GDM1 (cell line): ENCODE measurements around the gene KIZ.

Experiments used
- DNase-seq: peaks from one replicate; lab custom pipeline; 2025; lab: John Stamatoyannopoulos, UW

Gene KIZ

DNA sequence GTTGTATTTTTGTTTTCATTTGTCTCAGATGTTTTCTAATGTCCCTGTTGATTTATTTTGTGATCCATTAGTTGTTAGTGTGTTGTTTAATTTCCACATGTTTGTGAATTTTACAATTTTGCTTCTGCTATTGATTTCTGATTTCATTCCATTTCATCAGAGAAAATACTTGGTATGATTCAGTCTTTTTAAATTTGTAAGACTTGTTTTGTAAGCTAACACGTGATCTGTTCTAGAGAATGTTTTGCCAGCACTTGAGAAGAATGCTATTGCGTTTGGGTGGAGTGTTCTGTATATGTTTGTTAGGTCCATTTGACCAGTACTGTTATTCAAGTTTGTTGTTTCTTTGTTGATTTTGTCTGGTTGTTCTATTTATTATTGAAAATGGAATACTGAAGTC, 53.9 kb downstream of the KIZ start:
- no peak for DNase-seq

DNA sequence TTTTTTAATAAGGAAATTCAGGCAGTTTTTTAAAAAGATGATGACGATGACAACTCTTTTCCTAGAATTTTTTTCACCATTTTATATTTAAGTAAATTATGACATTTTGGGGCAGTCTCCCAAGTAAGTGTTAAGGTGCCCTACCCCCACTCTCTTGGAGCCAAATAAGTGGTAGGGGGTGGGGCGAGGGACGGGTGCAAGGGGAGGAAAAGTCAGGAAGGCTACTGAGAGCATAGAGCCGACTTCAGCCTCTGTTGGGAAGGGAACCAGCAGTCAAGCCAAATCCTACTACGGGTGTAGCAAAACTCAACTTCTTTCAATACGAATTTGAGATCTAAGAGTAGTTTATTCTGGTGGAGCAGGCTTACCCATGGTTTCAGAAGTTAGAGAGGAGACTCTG, 54.4 kb downstream of the KIZ start:
- DNase-seq = no peak

DNA sequence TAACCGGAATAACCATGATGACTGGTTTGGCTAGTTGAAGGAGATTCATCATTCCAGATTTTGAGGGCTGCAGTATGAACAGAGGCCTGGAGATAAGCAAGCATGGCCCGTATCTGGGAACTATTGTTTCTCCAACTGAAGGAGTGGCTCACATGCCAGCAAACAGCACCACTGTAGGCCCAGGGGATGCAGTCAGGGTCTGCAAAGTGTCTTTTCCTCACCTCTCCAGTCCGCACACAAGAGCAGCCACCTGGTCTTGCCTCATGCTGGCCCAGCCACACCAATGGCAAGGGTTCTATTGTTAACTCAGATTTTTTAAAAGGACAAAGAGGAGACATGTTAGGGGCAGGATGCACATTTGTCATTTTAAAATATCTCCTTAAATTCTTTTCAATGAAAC, 55.1 kb downstream of the KIZ start:
- DNase-seq = no peak

DNA sequence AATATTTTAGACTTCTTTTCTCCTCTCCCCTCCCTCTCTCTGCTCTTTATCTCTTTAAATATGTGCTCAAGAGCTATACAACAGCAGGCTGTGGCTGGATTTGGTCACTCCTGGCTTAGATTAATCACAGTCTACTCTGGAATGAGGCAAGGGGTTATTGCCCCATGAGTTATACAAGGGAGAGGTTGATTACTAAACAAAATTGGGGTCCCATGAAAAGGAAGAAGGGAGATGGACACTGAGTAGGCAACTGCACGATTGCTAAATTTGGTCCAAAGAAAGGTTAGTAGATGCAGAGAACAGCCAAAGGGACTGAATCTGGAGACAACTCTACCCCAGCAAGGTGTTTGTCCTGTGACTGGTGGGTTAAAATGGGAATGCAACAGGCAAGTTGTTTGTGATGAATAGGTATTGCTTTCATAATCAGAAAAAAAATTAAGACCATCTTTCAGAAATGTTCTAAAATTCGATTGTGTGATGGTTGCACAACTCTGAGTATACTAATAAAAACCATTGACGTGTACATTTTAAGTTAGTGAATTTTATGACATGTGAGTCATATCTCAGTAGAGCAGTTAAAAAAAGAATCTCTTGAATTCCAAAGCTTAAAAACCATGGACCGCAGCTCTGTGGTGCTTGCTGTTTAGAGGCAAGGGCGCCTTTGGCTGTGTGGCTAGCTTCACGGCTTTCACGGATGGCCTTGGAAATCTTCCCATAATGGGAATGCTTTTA, 57.1 kb downstream of the KIZ start:
- no peak for DNase-seq

DNA sequence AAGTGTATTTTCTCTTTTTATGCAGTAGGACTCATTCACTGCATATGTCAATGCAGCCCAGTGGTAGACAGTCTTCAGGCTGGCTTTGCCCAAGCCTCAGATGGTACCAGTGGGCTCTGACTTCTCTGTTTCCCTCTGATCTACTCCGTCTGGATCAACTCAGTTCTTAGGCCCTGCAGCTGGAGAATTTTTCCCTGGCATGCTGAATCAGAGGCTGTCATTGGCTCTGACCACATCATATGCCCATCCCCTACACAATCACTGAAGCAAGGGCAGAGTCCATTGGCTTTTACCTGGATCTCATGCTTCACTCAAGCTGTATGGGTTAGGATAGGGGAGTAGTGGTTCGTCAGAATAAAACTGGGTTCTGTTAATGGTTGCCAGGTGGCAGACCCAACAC, 57.8 kb downstream of the KIZ start:
- DNase-seq = no peak

DNA sequence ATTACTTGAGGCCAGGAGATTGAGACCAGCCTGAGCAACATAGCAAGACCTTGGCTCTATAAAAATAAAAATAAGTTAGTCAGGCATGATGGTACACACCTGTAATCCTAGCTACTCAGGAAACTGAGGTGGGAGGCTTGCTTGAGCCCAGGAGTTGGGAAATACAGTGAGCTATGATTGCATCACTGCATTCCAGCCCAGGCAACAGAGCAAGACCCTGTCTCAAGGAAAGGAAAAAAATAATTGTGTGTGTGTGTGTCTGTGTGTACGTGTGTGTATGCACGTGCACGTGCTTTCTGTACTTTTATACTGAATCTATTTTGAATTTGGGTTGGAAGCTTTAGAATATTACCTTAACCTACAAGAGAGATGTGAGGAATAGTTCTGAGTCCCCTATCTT, 58.9 kb downstream of the KIZ start:
- DNase-seq = no peak

DNA sequence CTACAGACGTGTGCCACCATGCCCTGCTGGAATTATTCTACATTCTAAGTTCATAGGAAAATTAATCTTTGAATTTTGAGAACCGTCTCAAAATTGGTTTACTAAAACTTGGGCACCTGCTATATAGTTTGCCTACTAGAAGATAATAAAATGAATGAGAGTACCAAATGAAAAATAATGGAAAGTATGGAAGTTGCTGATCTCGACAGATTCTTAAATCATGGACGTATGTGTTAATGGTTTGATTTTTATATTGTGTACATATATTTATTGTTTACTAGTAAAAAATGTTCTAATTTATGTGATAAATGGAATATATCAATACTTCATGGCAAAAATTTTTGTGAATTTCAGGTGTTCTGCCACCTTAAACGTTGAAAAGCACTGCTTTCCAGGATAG, 60.0 kb downstream of the KIZ start:
- no peak for DNase-seq

DNA sequence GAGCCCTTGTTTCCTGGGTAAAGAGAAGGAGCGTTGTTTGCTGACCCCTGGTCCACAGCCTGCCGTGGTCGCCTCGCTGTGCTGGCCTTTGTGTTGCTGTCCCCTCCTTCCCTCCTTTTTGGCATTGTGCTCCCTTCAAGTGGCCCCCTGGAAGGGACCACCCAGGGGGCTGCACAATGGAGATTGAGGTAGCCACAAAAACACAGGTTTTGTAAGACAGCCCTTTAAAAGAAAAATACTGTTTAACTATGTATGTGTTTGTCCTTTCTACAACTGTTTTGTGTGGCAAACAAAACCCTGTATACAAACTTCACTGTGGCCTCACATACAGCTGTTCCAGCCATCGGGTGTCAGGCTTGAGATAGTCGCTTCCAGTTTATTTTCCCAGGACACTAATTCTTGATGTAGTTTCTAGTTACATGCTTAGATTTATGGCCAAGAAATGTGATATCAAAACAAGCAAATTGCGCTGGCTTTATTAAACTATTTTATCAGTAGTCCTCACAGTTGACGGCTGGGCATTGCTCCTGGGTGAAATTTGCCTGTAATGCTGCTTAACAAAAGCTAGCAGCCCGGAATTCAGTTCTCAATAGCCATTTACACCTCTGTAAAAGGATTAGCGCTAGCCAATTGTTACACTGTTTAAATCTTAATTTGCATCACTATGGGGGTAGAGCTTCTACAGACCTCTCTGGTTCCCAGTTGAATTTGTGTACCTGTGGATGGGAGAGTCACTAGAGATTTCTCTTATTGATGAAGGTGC, 64.1 kb downstream of the KIZ start:
- no peak for DNase-seq

DNA sequence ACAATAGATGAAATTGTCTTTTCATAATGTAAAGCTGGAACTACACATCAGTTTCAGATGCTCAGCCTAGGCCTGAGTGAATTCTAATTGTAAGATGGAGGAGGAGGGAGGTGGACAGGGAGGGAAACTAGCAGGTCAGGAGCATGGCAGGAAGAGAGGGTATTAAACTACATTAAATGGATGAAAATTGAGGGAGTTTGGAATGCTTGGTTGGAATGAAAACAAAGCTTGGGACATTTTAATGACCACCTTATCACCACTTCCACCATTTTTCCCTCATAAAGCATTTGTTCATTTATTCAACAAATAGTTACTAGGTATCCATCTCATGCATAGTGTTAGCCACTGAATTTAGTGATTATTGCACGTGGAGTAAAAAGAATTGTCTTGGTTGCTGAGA, 65.0 kb downstream of the KIZ start:
- no peak for DNase-seq

DNA sequence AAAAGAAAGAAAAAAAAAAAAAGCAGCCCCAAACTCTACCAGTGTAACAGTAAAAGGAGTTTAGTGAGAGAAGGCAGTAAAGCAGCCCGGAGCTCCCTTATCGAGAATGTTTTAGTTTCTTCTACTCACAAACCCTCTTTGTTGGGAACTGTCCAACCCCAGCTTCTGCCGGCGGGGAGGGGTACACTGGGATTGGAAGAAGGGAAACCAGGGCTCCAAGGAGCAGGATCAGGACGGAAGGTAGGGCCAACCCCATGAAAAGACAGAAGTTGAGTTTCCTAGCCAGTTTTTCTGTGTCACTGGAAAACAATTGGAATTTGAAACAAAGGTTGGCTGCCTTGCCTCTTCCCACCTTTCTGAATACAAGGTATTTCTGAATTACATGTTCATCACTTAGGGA, 66.0 kb downstream of the KIZ start:
- no peak for DNase-seq

DNA sequence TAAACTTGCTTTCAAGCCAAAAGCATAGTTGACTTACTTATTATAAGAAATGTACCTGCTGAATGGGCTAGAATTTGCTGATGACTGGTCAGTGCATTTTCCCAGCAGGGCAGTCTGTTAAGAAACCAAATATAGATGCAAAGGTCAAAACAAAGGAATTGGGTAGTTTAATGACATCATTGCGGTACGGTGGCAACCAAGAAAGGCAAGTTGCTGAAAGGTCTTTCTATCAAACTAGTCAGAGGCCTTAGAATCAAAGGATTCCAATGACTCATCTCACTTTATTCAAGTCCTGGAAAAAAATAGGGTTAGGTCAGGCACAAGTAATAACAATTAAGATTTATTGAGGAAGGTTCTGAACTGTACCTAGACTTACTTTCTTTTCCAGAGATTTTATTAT, 76.4 kb downstream of the KIZ start:
- DNase-seq = no peak

DNA sequence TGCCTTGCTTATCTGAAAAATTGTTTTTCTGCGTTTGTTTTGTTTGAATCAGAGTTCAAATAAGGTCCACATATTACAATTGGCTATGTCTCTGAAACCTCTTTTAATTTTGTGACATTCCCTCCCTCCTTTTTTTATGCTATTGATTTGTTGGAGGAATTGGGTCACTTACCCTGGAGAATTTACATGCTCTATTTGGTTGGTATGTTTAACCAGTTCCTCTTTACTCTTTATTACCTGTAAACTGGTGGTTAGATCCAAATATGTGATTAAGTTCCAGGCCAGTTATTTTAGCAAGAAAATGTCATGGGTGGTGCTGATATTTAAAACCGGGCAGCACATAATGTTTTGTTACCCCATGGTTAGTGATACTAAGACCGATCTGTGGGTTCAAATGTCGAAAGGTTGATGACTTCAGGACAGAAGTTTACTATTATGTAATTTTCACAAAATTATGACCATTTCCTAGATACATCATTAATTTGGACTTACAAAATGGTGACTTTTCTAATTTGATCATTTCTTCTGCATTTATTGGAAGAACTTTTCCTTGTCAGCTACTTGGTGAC, 77.3 kb downstream of the KIZ start:
- no peak for DNase-seq

DNA sequence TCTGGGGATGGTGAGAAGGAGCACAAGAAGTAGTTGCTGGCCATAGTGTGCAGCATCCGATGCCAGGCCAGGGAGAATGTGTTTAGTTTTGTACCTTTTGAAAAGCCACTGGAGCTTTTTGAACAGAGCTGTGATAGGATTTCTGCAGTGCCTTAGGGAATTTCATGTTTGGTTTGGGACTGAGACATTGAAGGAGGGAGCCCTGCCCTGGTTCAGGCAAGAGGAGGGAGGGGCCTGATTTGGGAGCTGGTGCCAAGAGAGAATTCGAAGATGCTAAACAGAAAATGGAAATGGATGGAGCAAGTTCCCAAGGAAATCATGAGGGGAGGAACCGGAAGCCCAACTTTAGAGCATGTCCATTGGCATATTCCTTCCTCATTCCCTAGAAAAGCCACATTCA, 80.7 kb downstream of the KIZ start:
- no peak for DNase-seq

DNA sequence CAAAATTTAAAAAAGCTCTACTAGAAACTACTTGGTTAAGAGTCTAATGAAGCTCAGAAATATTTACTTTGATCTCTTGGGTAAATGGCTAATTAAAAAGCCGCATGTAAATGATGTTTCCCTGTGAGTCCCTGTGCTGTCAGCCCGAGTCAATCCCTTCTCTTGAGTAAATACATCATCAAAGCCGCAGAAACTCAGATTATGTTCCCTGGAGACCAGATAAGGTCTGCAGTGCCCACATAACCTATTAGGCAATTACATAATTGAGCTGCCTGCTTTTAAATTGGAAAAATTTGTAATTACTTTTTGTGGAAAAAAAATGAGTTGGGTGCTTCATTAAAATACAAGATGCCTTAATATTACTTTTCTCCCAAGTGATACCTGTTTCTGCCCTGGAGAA, 83.1 kb downstream of the KIZ start:
- DNase-seq = no peak

DNA sequence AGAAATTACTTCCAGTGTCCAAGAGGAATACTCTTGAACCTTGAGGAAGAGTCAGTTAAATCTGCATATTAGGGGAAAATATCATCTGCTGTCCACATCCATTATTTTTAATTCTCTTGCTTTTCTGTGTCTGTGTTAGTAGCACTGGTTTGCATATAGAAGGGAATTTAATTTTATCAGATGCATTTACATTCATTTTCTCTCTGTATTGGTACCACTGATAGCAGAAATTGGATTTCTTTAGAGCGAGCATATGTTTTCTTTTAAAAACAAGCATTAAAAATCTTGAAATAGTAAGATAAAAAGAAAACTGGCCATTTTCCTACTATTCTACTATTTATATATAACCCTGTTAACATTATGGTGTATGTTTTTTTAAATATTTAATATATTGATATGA, 83.8 kb downstream of the KIZ start:
- no peak for DNase-seq

DNA sequence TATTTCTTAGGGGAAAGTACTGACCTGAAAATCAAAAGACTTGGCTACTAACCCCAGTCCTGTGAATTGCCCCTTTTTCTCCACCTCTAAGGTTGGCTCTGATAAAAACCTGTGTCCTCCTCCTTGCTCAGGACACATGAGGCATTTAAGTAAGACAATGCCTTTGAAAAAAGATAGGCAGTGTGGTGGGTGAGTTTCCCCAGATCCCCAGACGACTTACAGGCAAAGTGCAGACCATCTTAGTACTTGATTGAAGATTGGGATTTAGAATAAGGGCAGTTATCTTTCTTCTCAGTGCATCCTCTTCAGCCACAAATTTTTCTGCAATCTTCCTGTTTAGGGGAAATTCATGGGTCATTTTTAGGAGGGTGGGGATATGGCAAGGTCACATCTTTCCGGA, 87.8 kb downstream of the KIZ start:
- DNase-seq = no peak

DNA sequence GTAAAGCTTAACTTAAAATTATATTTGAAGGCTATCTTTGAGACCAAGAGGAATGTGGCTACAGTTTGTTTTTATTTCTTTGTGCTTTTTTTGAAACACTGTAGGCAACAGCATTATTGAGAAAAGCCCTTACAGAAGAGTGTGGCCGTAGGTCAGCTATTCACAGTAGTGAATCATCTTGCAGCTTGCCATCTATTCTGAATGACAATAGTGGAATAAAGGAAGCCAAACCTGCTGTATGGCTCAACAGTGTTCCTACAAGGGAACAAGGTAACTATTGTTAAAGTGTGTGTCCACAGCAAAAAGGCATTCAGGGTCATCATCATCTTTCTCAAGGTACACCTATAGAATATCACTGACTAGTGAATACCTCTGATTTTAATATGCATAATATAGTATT, 88.5 kb downstream of the KIZ start:
- no peak for DNase-seq

DNA sequence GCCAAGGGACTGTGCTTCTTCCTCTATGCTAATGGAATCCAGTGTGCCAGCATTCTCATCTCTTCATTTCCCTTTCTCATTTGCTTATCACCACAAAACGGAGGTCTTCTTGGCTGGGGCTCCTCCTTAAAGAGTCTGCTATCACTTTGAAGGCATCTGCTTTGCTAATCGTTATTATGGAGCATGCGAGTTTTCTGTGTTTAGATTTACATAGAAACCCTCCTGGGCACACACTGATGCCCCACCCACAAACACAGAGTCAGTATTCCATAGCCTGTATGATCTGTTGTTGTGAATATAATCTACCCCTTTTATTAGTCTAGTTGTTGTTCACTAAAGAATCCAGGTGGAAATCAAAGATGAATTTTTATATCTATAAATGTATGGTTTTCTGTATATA, 93.8 kb downstream of the KIZ start:
- no peak for DNase-seq

DNA sequence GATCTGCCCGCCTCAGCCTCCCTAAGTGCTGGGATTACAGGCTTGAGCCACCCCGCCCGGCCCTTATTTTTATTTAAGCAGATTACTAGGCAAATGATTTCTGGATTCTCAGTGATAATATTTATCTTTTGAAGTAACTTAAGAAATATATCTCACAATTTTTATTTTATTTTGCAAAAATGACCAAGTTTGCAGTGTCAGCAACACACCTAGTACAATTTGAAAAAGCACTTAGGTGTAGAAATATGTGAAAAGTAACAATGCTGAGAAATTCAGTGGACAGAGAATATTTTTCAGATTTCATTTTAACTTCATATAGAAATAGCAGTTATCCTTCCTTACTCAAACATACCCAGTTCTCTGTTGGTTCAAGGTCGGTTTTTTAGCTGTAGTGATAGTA, 98.3 kb downstream of the KIZ start:
- DNase-seq = no peak

DNA sequence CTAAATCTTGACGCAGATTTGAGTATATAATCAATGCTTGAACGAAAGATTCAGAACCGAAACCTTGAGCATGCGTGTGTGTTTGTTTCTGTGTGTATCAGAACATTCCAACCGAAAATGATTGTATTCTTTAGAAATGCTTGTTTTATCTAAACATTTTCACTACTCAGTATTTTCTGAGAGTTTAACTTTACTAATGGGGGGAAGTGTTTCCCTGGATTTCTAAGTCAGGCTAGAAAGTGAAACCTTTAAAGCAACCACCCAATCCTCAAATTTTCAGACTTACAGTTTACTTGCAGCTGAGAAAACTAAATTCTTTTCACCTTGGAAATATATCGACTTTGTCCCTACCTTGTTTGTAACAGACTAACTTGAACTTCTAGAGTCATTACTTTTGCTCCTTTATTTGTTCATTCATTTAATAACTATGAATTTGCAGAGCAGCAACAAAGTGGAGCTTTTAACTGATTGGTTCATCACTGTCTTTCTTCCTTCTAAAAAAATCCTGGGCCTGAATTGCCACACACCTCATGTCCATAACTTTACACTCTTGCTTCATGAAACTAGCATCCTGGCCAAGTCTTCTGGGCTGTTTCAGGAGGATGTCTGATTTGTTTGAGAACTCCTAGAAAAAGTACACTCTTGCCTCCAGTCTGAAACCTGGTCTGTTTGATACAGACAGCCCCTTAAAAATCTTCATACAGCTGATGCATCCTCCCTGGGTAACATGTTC, 99.5 kb downstream of the KIZ start:
- no peak for DNase-seq

DNA sequence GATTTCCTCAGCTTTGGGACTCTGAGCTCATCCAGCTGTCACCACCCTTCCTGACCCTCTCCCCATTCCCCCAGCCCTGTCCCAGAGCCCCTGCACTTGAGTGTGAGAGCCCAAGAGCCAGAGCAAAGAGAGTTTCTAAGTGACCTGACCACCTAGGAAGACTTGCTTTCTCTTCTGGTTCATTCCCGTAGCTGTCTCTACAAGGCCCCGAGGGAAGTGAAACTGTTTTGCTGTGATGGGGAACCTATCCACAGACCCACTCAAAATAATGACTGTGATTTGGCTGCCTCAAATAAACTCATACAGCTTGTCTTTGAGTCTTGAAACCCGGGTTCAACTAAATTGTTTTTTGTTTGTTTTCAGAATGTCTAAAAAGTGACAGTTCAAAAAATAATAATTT, 102.6 kb downstream of the KIZ start:
- DNase-seq = no peak

DNA sequence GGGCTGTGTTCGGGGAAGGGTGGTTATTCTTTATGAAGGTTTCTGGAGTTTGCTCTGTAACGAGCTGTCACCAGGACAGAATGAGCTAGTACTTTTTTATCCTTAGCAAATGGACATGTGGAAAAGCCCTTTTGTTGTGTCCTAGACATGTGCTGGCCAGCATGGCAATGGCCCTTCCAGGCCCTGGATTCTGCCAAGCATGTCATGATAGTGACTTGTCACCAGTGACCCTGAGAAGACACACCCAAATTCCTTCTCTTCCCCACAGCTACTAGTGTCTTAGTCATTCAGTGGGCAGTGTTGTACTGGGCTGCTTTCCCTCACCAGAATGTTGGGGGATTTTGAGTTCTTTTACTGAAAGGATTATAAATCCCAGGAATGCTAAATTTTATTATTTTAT, 103.3 kb downstream of the KIZ start:
- DNase-seq = no peak

DNA sequence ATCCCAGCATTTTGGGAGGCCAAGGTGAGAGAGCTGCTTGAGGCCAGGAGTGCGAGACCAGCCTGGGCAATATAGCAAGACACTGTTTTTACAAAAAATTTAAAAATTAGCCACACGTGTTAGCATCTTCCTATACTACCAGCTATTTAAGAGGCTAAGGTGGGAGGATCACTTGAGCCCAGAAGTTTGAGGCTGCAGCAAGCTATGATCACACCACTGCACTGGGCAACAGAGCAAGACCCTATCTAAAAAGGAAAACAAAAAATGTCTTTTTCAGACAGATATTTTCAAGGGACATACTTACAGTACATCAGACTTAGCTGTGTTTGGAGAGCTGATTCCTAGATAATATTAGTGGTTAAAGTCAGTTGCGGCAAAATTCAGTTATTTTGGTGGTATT, 104.3 kb downstream of the KIZ start:
- DNase-seq = no peak
